GM10847 (cell line): Measurements from ENCODE around the gene RCSD1.

ENCODE experiments used
- POLR2A ChIP-seq: IDR thresholded peaks from 2 replicates; pipeline ENCODE4 v1.6.1; 2011; ENCODE audit not compliant: insufficient read length; ENCODE audit errors: extremely low read depth

The RCSD1 gene

DNA sequence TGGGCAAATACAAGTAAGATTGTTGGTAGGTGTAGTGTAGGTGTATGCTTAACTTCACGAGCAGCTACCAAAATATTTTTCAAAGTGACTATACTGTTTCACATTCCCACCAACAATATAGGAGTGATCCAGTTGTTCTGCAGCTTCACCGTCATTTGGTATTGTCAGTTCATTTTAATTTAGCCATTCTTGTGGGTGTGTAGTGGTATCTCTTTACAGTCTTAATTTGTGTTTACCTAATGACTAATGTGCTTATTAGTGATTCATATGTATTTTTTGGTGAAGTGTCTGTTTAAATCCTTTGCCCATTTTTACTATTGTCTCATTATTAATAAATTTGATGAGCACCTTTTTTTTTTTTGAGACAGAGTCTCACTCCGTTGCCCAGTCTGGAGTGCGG is 35.4 kb downstream of the RCSD1 start:
- no peak for TF ChIP-seq POLR2A

DNA sequence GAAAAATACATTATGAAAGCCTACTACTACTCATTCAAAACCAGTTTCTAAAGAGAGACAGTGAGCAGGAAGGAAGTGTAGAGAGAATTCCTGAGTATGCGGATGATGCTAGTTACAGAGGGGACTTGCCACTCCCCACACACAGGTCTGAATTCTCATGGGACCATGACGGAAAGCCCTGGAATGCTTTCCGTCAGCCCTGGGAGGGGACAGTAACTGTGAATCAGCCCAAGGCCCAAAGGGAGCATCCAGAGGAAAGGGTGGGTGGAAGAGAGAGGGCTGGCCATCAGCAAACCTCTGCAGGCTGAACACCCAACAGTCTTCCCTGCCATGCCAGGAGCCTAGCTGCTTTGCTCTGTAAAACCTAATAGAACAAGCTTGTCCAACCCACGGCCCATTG is 36.4 kb downstream of the RCSD1 start:
- no peak for TF ChIP-seq POLR2A

- no peak for TF ChIP-seq POLR2A
These were observed 37.5 kb downstream of the RCSD1 start for GRCh38 chr1:167667536-167667935.

- no peak for TF ChIP-seq POLR2A
These were observed 38.1 kb downstream of the RCSD1 start for GRCh38 chr1:167668108-167668507.

- TF ChIP-seq POLR2A: no peak
These were observed 39.4 kb downstream of the RCSD1 start for GRCh38 chr1:167669209-167670124.

- no peak for TF ChIP-seq POLR2A
These were observed 40.5 kb downstream of the RCSD1 start for GRCh38 chr1:167670563-167670962.

GRCh38 chr1:167671727-167672511 is 41.9 kb downstream of the RCSD1 start:
- TF ChIP-seq POLR2A: no peak

DNA sequence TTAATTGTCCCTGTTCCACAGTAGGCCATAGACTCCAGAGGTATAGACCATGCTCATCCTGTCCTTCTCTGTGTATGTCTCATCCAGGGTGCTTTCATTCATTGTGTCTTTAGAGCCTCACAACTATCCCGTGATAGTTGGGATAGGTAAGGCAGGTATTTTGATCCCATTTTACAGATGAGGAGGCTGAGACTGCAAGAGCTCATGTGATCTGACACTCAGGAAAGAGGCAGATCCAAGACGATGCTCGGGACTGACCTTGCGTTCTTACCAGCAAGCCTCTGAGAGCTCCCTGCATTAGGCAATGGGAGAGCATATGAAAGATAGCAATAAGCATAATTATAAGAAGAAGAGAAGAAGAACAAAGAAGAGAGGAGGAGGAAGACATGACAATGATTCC is 42.8 kb downstream of the RCSD1 start:
- no peak for TF ChIP-seq POLR2A

GRCh38 chr1:167673265-167673664 is 43.2 kb downstream of the RCSD1 start:
- TF ChIP-seq POLR2A: no peak

- TF ChIP-seq POLR2A: no peak
These were observed 44.1 kb downstream of the RCSD1 start for GRCh38 chr1:167674156-167674555.

- TF ChIP-seq POLR2A: no peak
These were observed 45.4 kb downstream of the RCSD1 start for GRCh38 chr1:167675440-167675839.

DNA sequence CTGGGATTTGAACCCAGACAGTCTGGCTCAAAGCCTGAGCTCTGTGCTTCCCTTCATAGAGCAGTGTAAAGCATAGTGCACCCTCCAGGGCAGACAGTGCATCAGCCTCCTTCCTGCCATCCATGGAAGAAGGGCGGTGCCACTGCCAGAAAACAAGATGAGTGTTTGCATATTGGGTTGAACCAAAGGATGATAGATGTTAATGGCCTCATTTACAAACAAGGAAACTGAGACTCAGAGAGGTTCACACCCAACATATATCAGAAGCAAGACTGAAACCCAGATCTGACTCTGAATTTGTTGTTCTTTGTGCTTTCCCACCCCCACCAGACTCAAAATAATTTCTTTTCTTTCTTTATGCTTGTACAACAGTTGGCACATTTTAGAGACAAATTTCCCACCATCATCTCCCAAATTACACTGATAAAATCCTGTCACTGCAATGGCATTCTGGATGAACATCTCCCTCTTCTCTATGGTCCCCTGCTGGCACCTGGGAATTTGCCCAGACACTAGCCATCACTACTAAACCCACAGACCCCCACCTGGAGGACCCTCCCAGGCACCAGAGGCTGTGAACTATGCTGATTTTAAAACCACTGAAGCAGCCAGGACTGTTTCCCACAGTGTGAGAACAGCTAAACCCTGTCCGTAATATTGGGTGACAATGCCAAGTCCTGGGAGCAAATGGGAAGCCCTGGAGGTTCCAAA is 46.3 kb downstream of the RCSD1 start:
- no peak for TF ChIP-seq POLR2A

GRCh38 chr1:167676916-167677848 is 47.1 kb downstream of the RCSD1 start:
- no peak for TF ChIP-seq POLR2A

DNA sequence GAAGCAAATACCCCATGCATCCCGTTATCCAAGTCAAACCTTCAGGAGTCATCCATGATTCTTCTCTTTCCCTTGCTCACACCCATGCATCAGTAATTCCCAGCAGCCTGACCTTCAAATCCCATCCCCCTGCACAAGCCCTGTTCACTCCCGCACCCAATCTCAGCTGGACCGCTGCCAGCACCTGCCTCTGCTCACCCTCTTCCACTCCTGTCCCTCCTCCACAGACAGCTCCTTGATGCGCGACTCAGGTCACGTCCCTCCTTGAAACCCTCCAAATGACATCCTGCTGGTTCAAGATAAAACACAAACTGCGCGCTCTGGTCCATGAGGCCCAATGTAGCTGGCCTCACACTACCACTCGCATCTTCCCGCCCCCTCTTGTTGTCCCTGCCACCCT is 48.4 kb downstream of the RCSD1 start:
- TF ChIP-seq POLR2A: no peak
